ENCODE results near the gene ASAP3.

- no peak for TF ChIP-seq POLR2A (IDR thresholded peaks at IDR 0.05)
- TF ChIP-seq, protein P1, sequence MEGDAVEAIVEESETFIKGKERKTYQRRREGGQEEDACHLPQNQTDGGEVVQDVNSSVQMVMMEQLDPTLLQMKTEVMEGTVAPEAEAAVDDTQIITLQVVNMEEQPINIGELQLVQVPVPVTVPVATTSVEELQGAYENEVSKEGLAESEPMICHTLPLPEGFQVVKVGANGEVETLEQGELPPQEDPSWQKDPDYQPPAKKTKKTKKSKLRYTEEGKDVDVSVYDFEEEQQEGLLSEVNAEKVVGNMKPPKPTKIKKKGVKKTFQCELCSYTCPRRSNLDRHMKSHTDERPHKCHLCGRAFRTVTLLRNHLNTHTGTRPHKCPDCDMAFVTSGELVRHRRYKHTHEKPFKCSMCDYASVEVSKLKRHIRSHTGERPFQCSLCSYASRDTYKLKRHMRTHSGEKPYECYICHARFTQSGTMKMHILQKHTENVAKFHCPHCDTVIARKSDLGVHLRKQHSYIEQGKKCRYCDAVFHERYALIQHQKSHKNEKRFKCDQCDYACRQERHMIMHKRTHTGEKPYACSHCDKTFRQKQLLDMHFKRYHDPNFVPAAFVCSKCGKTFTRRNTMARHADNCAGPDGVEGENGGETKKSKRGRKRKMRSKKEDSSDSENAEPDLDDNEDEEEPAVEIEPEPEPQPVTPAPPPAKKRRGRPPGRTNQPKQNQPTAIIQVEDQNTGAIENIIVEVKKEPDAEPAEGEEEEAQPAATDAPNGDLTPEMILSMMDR (IDR thresholded peaks at IDR 0.05 in 8 of 11, conservative IDR thresholded peaks at IDR 0.05 in 3 of 11): no peak
- no peak for TF ChIP-seq POLR2AphosphoS5 (IDR thresholded peaks at IDR 0.05)
Observed at GRCh38 chr1:23383577-23384311, 100.2 kb downstream of the ASAP3 start.
